ENCODE data around the gene ZNF77.

GRCh38 chr19:2969104-2969504 lies 24.3 kb upstream of the ZNF77 start:
- TF ChIP-seq POLR2A (IDR thresholded peaks at IDR 0.05) = no peak
- peak in 1 of 2 donors; percentile 19 for TF ChIP-seq POLR2AphosphoS5 (IDR thresholded peaks at IDR 0.05; ENCODE audit: insufficient read depth in 1 of 2, low read depth in 1 of 2)

Measured in vagina (tissue), 2 donors.